Heart right ventricle (tissue), 16 donors: ENCODE measurements around the gene GNAI1. TPM values are rescaled to one million over a fixed set of nuclear protein-coding genes. Genes with fewer than 3 reads are reported as not detected.

Experiments
- ATAC-seq, 8 donors: fragments of 200-7000 bp; cut with Tn5 transposase; one replicate each; pipeline ENCODE4 v1.9.1; 2020; ENCODE audit warnings: mild to moderate bottlenecking in 8 of 8, moderate library complexity in 8 of 8, moderate number of reproducible peaks in 1 of 8
- DNase-seq, 2 donors: peaks; one replicate each; pipeline ENCODE4 v3.0.0-alpha.2; 2020
- H3K27ac ChIP-seq, 10 donors: fragments of 200-600 bp; sonication (generic) in 2 of 10; one replicate each; pipeline versions ENCODE4 v1.5.0 to v1.8.0; 2020 to 2022; ENCODE audit warnings: mild to moderate bottlenecking in 3 of 10
- H3K27me3 ChIP-seq, 7 donors: fragments of 200-600 bp; one replicate each; pipeline ENCODE4 v1.8.0; 2021 to 2022; ENCODE audit warnings: mild to moderate bottlenecking in 2 of 7
- H3K36me3 ChIP-seq, 9 donors: fragments of 200-600 bp; sonication (generic) in 1 of 9; one replicate each; pipeline versions ENCODE4 v1.5.0 to v1.8.0; 2020 to 2022; ENCODE audit warnings: mild to moderate bottlenecking in 2 of 9
- H3K4me1 ChIP-seq, 9 donors: fragments of 200-600 bp; sonication (generic) in 1 of 9; one replicate each; pipeline versions ENCODE4 v1.5.0 to v1.8.0; 2020 to 2022; ENCODE audit warnings: mild to moderate bottlenecking in 4 of 9
- H3K4me3 ChIP-seq, 10 donors: fragments of 200-600 bp; sonication (generic) in 2 of 10; one replicate each; pipeline versions ENCODE4 v1.5.0 to v1.8.0; 2020 to 2022; ENCODE audit warnings: mild to moderate bottlenecking in 7 of 10, moderate library complexity in 2 of 10
- H3K9me3 ChIP-seq, 11 donors: fragments of 200-600 bp in 10 of 11; sonication (generic) in 2 of 11; one replicate each; pipeline versions ENCODE4 v1.5.0 to v1.8.0; 2013 to 2022; ENCODE audit warnings: mild to moderate bottlenecking in 2 of 11, control low read depth in 1 of 11, moderate library complexity in 1 of 11
- CTCF ChIP-seq, 9 donors: fragments of 200-600 bp; sonication (generic) in 2 of 9; IDR thresholded peaks; one replicate each; pipeline versions ENCODE4 v1.5.0 to v1.8.0; 2021 to 2022; ENCODE audit warnings: antibody characterized with exemption in 9 of 9, mild to moderate bottlenecking in 5 of 9, moderate library complexity in 1 of 9
- WGBS, 2 donors: extraction: QIAGEN DNeasy Blood & Tissue Kit; methylation state at CpG; one replicate each; pipeline ENCODE4 v1.1.7; 2013; ENCODE audit warnings: inconsistent platforms in 1 of 2; 5-methylcytosine and 5-hydroxymethylcytosine counted together
- intact Hi-C, 10 donors: fragments of 100-400 bp; cut with DNase I; formaldehyde crosslinking; loops; one replicate each; pipeline versions ENCODE4 v1.11.1 to v1.14.2; 2022
- polyA plus RNA-seq, 2 donors: library from polyadenylated mRNA; stranded (reverse); fragments of 200-250 nt; gene quantifications; one replicate each; pipeline ENCODE4 v1.2.3, GENCODE V29; 2013
- total RNA-seq, 10 donors: library from RNA; stranded (reverse); fragmentation: NEBNext Ultra II Directional in 3 of 10; extraction: Animal tissue kit (Norgen Biotek cat#: 25700) in 3 of 10; gene quantifications; one replicate each; pipeline versions ENCODE4 v1.2.1 to v1.2.4, GENCODE V29; 2021 to 2023
- donor health status: Arrhythmogenic right ventricular cardiomyopathy.
- donor health status: ischemic (EF 13 %, LVEDD 7.1; RV severe dilation, severe dysfunction).
- donor health status: healthy with polysubstance abuse.
- donor health status: DM: no; HTN: yes; CAD: no.
- donor health status: DM: no; HTN: no; CAD: no.
- donor health status: ischemic (EF 25% LVEDD 6.9; RV normal size, moderate dysfunction).
- donor health status: ischemic (EF 25% LVEDD 5.7; RV mildly dilated, moderate dysfunction).
- donor health status: healthy.
- donor health status: DM: yes; HTN: yes; CAD: no.
- donor health status: Ischemic cardiomyopathy.
- donor health status: ischemic (EF 35%, LVEDD 5.7; RV mildly dilated, moderate dysfunction).
- donor health status: nonischemic (EF 11% LVEDD 7.7; RV severe dilation, severe dysfunction).
- donor health status: DM: yes; HTN: yes; CAD: no.
- donor health status: PGD.
- donor health status: ischemic (EF 29% LVEDD 5.4; RV normal size, mild dysfunction).
- donor health status: nonischemic (EF 23%, LVEDD 6.1; RV moderate dilation, normal function).

The GNAI1 gene
- total and polyA plus RNA-seq, 12 donors = 5.5 to 19.9 (median 12.5) TPM

GRCh38 chr7:80098795-80099194 is 35.8 kb upstream of the GNAI1 start:
- ATAC-seq = no peak
- intact Hi-C loops = loop anchor here in 7 of 10 donors (5.0 to 10.0 kb wide), 3 partner anchors 186 to 296 kb away; no protein-coding TSS in a partner anchor
- peak in 1 of 9 donors; percentile 13 for TF ChIP-seq CTCF (IDR thresholded peaks at IDR 0.05)
- Histone ChIP-seq H3K9me3 (no peaks in the 10 kb centered on the region), H3K36me3 (no peaks in the 10 kb centered on the region), H3K4me3 (no peak overlapping the region), H3K4me1 (no peaks in the 10 kb centered on the region), H3K27ac (no peak overlapping the region), H3K27me3 (no peaks in the 10 kb centered on the region)
- 94 to 95% methylated on average over 6 of the region's 6 CpGs for WGBS, 2 donors
- no peak for DNase-seq

GRCh38 chr7:80100254-80100653 is 34.4 kb upstream of the GNAI1 start:
- Histone ChIP-seq H3K27ac (no peak overlapping the region), H3K27me3 (no peaks in the 10 kb centered on the region), H3K9me3 (peaks cover 0 to 2% (median 0%) of the 10 kb centered on the region in 11 donors), H3K4me1 (peaks cover 0 to under 1% (median 0%) of the 10 kb centered on the region in 9 donors), H3K4me3 (no peak overlapping the region), H3K36me3 (no peaks in the 10 kb centered on the region)
- no peak for DNase-seq
- intact Hi-C loops = no loop called here
- no peak for ATAC-seq
- WGBS, 2 donors = 96 to 97% methylated on average over 4 of the region's 4 CpGs
- TF ChIP-seq CTCF (IDR thresholded peaks at IDR 0.05) = no peak

GRCh38 chr7:80105701-80106408 is 28.8 kb upstream of the GNAI1 start:
- Histone ChIP-seq H3K27me3 (no peaks in the 10 kb centered on the region), H3K36me3 (no peaks in the 10 kb centered on the region), H3K9me3 (peaks cover 0 to 2% (median 0%) of the 10 kb centered on the region in 11 donors), H3K27ac (no peak overlapping the region), H3K4me1 (peaks cover 0 to 19% (median 9%) of the 10 kb centered on the region in 9 donors), H3K4me3 (no peak overlapping the region)
- no peak for TF ChIP-seq CTCF (IDR thresholded peaks at IDR 0.05)
- intact Hi-C loops = no loop called here
- no peak for DNase-seq
- ATAC-seq = no peak
- 71 to 73% methylated on average over 3 of the region's 3 CpGs for WGBS, 2 donors

- Histone ChIP-seq H3K4me3 (no peak overlapping the region), H3K4me1 (peaks cover 0 to 19% (median 9%) of the 10 kb centered on the region in 9 donors), H3K27me3 (no peaks in the 10 kb centered on the region), H3K36me3 (no peaks in the 10 kb centered on the region), H3K27ac (peak overlapping the region in 1 of 10 donors; percentile 19), H3K9me3 (peaks cover 0 to 2% (median 0%) of the 10 kb centered on the region in 11 donors)
- no peak for DNase-seq
- WGBS, 2 donors = 63 to 72% methylated on average over 2 of the region's 2 CpGs
- ATAC-seq = peak in 1 of 8 donors; percentile 30
- intact Hi-C loops = no loop called here
- TF ChIP-seq CTCF (IDR thresholded peaks at IDR 0.05) = no peak
Measured at GRCh38 chr7:80106498-80107113, 28.0 kb upstream of the GNAI1 start.
